SW480 (cell line): ENCODE data around the gene TIAM2.
"Not testable (repeated sequence)": the region's sequence is repeated elsewhere in the genome, so short reads cannot be mapped to it uniquely, and the experiment has no call there.

Experiments used
- DNase-seq: peaks from one replicate; pipeline ENCODE4 v3.0.0-alpha.2; 2016; ENCODE audit warnings: low spot score

TIAM2 gene

GRCh38 chr6:154995254-154996015, at the start of gene TIAM2:
TSS of gene TIAM2 (plus strand) at chr6:154995315. CDS start at chr6:155129224, 133,909 bp downstream.
- peak; percentile 14 for DNase-seq

GRCh38 chr6:154950979-154951344, 44.2 kb upstream of the TIAM2 start:
- DNase-seq: no peak

GRCh38 chr6:154951345-154952200, 43.5 kb upstream of the TIAM2 start:
- DNase-seq: no peak

- DNase-seq: no peak
Observed at GRCh38 chr6:154953644-154954043, 41.5 kb upstream of the TIAM2 start.

- no peak for DNase-seq
Observed at GRCh38 chr6:154954347-154954746, 40.8 kb upstream of the TIAM2 start.

GRCh38 chr6:154956771-154957522, 38.2 kb upstream of the TIAM2 start:
- no peak for DNase-seq

GRCh38 chr6:154958469-154958868, 36.6 kb upstream of the TIAM2 start:
- no peak for DNase-seq

- DNase-seq: no peak
Observed at GRCh38 chr6:154960299-154960843, 34.7 kb upstream of the TIAM2 start.

GRCh38 chr6:154960854-154961530, 34.1 kb upstream of the TIAM2 start:
- no peak for DNase-seq

GRCh38 chr6:154962753-154963152, 32.4 kb upstream of the TIAM2 start:
- DNase-seq: no peak

- DNase-seq: not testable (repeated sequence)
Observed at GRCh38 chr6:154966065-154966770, 28.9 kb upstream of the TIAM2 start.

- DNase-seq: no peak
Observed at GRCh38 chr6:154969796-154970195, 25.3 kb upstream of the TIAM2 start.

GRCh38 chr6:154974485-154975149, 20.5 kb upstream of the TIAM2 start:
- no peak for DNase-seq

GRCh38 chr6:154977588-154977987, 17.5 kb upstream of the TIAM2 start:
- no peak for DNase-seq

- DNase-seq: no peak
Observed at GRCh38 chr6:154980273-154981078, 14.6 kb upstream of the TIAM2 start.

GRCh38 chr6:154981079-154981870, 13.8 kb upstream of the TIAM2 start:
- no peak for DNase-seq

- no peak for DNase-seq
Observed at GRCh38 chr6:154984146-154984545, 11.0 kb upstream of the TIAM2 start.

- DNase-seq: no peak
Observed at GRCh38 chr6:154986787-154987235, 8.3 kb upstream of the TIAM2 start.

GRCh38 chr6:154989448-154989847, 5.7 kb upstream of the TIAM2 start:
- no peak for DNase-seq
